Right lobe of liver (tissue), 4 donors: ENCODE measurements around the gene SH3PXD2A.

Experiments
- CTCF ChIP-seq, 4 donors: fragments of 200-600 bp in 3 of 4; fragments of 450-650 bp in 1 of 4; IDR thresholded peaks; one replicate each; pipeline versions ENCODE4 v1.5.1 to v1.8.0; 2016 to 2022; ENCODE audit warnings: antibody characterized with exemption in 4 of 4, mild to moderate bottlenecking in 2 of 4
- POLR2A ChIP-seq: fragments of 450-650 bp; IDR thresholded peaks from one replicate; pipeline ENCODE4 v1.6.1; 2017; ENCODE audit warnings: antibody characterized with exemption, mild to moderate bottlenecking
- donor health status: DM: no; HTN: no; CAD: no.
- donor health status: DM: no; HTN: no; CAD: no.
- donor health status: DM: no; HTN: yes; CAD: no.

- TF ChIP-seq CTCF (IDR thresholded peaks at IDR 0.05) = no peak
- TF ChIP-seq POLR2A = no peak
Observed at GRCh38 chr10:103836273-103836672, 19.1 kb downstream of the SH3PXD2A start.
